ENCODE data around the gene FRMD5.

FRMD5 gene

DNA sequence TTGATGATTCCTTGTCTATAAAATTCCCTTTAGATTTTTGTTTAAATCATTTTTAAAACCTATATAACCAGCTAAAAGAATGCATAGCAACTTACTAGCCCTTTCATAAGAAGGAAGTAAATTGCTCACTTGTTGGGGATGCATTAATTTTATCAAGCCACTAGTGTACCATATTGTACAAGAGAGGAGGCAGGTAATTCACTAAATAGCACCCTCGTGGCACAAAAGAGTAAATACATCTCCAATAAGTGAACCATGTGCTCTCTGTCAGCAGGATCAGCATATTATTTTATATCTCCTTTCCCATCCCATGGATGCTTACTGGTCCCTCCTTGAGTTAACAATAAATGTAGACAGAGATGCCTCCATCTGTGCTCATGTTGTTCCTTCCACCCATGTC lies 34.3 kb downstream of the FRMD5 start:
- no peak for DNase-seq (ENCODE audit: low read depth in 2 of 2)

DNA sequence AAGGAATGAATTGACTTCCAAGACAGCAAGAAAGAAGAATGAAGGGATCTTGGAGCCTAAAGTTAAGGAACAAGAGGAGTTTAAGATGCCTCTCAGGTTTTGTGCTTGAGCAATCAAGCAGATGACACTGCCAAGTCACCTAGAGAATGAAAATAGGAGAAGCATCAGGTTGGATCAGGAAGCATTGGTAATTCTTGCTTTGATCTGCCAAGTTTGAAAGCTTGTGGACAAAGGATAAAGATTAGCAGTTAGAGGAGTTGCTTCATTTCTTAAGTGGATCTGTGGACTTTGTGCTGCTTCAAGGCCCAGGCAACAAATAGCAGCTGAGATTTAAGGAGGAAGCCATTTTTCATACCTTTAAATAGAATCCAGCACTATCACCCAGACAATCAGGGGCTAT lies 35.6 kb downstream of the FRMD5 start:
- DNase-seq (ENCODE audit: low read depth in 2 of 2): no peak

DNA sequence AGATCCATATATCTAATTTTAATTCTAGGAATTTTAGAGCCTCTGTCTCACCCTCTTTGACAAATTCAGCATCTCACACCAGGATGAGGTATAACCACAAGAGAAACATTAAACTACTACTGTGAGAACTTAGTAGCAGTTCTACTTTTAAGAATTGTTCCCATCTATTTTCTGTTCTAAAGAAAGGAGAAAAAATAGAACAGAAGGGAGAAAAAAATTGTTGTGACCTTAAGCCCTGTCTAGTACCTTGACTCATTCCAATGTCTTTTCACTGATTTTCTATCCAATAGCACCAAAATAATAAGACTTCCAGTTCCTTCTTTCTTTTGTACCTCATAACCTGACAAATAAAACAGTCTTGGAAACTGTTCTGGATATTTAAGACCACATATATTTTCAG lies 37.0 kb downstream of the FRMD5 start:
- no peak for DNase-seq (ENCODE audit: low read depth in 2 of 2)

DNA sequence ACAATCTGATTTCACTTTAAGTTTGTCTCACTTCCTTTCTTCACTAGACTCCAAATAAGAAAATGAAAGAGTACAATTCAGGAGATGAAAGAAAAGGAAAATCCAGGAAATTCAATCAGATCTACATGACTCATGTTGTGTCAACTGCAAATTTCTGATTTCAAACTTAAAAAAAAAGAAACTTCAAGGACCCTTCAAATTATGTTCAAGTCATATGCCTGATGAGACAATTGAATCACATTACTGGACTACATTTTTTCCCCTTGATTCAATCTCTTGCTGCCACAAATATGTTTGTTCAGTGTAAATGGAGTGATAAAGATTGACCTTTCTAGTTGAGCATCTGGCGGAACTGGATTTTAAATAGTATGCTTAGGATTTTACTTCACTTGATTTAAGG lies 37.4 kb downstream of the FRMD5 start:
- DNase-seq (ENCODE audit: low read depth in 2 of 2): no peak

DNA sequence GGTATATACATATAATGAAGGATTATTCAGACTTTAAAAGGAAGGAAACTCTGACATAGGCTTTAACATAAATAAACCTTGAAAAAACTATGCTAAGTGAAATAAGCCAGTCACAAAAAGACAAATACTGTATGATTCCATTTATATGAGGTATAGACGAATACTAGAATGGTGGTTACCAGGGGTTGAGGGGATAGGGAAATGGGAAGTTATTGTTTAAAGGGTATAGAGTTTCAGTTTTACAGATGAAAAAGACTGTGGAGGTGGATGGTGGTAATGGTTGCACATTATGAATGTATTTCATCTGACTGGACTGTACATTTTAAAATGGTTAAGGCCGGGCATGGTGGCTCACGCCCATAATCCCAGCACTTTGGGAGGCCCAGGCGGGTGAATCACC lies 41.7 kb downstream of the FRMD5 start:
- DNase-seq (ENCODE audit: low read depth in 2 of 2): no peak

DNA sequence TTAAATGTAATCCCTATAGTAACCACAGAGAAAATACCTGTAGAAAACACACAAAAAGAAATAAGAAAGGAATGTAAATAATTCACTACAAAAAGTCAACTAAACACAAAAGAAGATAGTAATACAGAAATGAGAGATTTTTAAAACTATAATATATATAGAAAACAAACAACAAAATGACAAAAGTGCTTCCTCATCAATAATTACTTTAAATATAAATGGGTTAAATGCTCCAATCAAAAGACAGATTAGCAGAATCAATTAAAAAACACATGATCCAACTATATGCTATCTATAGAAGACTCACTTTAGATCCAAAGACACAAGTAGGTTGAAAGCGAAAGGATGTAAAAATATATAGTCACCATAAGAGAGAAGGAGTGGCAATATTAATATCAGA lies 45.8 kb downstream of the FRMD5 start:
- no peak for DNase-seq (ENCODE audit: low read depth in 2 of 2)

DNA sequence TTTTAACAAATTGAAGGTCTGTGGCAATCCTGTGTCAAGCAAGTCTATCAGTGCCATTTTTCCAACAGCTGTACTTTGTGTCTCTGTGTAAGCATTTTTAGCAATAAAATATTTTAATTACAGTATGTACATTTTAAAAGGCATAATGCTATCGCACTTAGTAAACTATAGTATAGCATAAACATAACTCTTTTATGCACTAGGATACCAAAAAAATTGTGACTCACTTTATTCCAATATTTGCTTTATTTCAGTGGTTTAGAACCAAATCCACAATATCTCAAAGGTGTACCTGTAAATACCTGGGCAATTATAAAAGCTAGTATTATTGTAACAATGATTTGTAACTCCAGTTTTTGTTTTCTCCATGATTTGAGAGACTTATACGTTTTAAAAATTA lies 46.5 kb downstream of the FRMD5 start:
- no peak for DNase-seq (ENCODE audit: low read depth in 2 of 2)

DNA sequence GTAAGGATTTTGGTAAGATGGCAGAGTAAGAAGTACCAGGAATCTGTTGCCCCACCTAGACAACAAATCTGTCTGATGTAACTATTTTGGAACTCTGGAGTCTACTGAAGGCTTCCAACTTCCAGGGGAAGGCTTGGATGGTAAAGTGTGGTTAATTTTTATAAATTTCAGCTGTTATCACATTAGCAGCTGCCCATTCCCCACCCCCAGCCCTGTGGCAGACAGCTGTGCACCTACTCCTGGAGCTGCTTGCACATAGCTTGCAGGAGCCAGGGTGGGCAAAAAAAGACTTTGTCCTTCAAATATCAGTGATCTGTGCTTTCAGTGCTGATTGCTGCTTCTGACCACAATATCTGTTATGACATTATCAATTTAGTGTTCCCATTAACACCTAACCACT lies 47.4 kb downstream of the FRMD5 start:
- no peak for DNase-seq (ENCODE audit: low read depth in 2 of 2)

DNA sequence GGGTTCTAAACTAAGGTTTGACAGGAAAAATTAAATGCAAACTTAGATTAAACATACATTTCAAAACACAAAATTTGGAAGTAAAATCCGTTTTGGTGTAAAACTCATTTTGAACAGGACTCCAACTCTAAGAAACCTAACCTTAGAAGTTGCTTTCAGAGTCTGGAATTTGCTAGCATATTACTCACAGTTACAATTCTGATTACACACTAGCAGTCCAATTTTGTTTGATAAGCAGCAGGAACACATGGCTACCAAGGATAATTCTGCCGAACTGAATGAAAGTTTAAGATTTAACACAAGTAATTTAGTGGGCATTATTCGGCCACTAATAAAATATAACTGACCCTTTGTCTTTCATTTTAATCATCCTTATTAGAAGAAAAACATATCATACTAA lies 49.6 kb downstream of the FRMD5 start:
- no peak for DNase-seq (ENCODE audit: low read depth in 2 of 2)

DNA sequence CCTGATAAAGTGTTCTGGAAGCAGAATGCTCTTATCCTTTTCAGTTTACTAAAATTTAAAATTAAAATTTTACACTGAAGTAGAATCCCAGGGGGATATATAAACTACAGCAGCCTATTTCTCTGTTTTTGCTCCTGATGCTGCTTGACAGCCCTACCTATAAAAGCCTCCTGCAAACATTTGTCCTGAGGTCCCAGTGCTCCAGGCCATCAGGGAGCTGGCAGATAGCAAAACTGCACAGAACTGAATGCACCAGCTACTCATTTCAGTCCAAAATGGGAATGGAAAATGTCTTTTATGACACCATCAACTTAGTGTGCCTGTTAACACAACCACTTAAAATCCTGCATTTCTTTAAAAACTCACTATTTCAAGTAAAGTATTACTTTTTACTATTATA lies 50.1 kb downstream of the FRMD5 start:
- no peak for DNase-seq (ENCODE audit: low read depth in 2 of 2)

DNA sequence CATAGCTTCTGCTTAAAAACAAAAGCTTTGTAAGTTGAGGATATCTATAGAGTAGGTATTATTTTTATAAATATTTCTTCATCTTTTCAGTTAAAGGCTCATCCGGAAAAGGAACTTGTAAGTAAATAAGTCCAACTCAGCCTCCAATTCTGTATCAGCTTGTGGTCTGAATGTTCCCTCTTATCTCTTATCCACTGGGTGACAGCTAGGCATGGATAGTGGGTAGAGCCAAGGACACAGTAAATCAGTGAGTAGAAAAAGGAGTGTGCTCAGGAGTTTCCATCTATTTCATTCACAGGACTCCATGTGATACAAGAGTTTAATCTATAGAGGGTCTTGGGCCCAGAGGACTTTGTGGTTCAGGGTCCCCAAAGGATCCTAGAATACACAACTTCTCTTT lies 50.9 kb downstream of the FRMD5 start:
- DNase-seq (ENCODE audit: low read depth in 2 of 2): no peak

DNA sequence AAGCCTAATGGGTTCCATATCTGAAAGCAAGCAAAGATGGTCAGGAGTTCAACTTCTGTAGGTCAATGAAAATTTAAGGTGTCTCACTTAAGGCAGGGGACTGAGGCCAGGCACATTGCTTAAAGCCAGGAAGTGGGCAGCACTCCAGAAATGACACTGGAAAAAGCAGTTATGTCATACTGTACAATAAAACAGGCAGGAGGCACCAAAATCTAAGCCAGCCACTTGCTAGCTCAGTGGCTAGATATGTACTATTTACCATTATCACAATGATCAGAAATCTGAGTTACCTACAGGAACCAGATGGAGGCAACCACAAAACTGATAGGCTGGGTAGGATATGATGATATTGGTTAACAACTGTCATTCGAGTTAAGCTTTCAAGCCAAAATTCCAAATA lies 57.3 kb downstream of the FRMD5 start:
- no peak for DNase-seq (ENCODE audit: low read depth in 2 of 2)

DNA sequence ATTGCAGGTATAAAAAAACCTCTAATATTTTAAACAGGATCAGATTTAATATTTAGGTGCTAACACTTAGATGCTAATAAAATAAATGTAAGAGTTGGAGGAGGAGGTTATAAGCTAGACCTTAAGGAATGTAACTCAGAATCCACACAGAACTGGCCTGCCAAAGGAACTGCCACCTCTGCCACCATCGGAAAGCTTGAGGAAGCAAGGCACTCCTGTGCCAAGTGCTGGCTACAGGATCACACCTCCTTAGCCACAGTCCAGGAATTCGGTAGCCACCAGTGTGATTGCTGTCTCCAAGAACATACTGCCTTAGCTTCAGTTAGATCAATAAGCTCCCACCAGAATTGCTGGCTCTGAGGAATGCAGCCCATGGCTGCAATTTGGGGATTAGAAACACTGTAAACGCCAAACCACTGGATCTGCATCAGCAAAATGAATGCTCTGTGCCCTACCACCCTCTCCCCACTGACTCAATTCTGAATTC lies 58.0 kb downstream of the FRMD5 start:
- no peak for DNase-seq (ENCODE audit: low read depth in 2 of 2)

DNA sequence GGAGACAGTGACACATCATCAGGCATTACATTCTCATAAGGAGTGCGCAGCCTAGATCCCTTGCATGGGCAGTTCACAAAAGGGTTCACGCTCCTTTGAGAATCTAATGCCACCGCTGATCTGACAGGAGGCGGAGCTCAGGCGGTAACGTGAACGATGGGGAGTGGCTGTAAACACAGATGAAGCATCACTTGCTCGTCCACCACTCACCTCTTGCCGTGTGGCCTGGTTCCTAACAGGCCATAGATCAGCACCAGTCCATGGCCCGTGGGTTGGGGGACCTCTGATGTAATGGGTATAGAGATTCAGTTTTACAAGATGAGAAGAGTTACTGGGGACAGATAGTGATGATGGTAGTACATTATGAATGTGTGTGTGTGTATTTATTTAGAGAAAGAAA lies 63.0 kb downstream of the FRMD5 start:
- DNase-seq (ENCODE audit: low read depth in 2 of 2): no peak

DNA sequence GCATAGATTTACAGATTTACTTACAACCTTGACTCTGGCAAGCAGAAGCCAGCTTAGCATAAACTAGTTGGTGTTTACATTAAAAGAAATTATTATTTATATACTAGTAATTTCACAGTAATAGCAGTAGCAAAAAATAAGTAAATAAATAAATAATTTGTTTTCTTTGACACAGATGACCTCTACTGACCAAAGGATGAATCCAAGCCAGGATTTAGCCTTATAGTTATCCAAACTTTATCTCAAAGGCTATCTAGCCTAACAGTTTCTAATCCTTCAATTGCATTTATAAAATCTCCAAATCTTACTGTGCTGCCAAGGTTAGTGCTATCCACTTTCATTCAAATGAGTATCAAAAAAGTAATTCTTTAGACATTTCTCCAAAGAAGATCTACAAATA lies 64.3 kb downstream of the FRMD5 start:
- no peak for DNase-seq (ENCODE audit: low read depth in 2 of 2)

DNA sequence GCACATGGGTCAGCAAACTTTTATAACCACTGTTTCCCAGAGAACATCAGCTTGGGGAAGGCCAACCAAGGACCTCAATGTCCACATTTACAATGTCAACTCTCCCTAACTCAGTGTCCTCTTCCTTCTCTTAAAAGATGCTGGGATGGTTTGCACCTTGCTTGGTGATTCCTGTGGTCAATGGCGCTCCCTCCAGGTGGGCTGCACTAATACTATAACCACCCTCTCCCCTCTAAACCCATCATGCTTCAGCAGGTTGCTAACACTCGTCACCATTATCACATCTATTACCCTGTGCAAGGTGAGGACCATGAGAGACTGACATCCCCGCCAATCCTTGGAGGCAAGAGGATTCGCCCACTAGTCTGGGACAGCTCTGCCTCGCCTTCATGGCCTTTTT lies 65.2 kb downstream of the FRMD5 start:
- DNase-seq (ENCODE audit: low read depth in 2 of 2): no peak

DNA sequence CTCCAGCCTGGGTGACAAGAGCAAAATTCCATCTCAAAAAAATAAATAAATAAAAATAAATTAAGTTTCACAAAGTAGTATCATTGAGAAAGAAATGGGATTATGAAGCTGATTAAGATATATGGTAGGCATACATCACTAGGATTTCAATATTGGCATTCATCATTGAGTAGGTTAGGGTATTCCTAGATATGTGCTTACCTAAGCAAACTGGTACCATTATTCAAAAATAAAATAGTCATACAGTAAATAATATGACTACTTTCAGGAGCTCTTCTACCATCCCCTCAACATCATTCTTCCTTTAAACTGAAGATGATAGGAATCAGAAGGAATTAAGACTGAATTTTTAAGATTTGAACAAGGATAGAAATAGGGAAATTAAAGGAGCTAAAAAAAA lies 66.6 kb downstream of the FRMD5 start:
- DNase-seq (ENCODE audit: low read depth in 2 of 2): no peak

DNA sequence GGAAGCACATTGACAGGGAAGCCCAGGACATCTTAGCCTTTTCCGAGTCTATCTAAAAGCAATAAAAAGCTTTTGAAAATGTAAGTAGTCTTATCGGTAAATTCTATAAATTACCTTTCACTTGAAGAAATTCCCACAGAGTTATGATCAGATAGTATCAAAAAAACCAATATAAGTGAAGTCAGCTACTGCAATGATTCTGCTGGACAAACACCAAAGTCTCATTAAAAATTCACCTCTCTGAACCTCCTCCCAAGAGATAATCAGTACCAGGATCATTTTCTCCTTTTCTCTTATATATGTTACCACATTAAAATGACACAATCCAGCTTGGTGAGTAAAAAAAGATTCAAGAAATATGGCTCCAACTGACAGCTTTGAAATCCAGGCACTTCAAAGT lies 69.2 kb downstream of the FRMD5 start:
- DNase-seq (ENCODE audit: low read depth in 2 of 2): no peak

DNA sequence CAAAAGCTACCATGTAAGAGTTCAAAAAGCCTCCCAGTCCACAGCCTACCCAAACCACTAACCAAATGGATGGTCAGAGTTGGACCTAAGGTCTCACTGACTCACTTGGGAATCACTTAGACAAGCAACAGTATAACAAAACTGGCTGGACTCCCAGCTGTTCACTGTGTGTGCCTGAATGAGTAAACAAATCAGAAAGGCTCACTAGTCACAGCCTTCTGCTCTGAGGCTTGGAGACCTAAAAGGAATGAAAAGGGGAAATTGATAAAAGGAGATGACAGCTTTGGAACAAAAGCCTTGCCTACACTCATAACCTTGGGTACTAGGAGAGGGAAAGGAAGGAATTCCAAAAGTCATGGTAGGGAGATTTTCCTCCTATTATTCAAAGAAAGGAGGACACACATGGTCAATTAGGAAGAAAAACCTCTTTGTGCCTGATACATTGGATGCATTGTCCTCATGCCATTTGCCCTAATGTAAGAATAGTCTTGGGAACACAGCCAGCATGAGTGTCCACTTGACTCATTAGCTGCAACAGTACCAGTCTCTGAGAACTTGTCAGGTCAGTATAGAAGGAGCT lies 92.3 kb downstream of the FRMD5 start:
- no peak for DNase-seq (ENCODE audit: low read depth in 2 of 2)

DNA sequence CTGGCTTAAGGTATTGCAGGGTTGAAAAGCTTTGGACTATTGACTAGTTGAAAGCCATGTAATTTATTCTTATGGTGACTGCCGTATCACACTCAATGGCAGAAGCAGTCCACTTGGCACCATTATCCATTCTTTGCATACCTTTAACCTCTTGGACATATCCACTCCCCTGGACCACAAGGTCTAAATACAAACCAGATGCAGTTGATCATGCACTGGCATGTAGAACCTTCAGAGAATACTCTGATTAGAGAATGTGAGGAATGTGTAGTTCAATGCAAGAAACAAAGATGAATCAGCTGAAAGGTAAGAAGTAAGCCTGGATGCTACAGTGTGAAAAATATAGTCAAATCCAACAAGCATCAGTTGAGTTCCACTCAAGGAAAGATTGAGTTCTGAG lies 93.1 kb downstream of the FRMD5 start:
- no peak for DNase-seq (ENCODE audit: low read depth in 2 of 2)

DNA sequence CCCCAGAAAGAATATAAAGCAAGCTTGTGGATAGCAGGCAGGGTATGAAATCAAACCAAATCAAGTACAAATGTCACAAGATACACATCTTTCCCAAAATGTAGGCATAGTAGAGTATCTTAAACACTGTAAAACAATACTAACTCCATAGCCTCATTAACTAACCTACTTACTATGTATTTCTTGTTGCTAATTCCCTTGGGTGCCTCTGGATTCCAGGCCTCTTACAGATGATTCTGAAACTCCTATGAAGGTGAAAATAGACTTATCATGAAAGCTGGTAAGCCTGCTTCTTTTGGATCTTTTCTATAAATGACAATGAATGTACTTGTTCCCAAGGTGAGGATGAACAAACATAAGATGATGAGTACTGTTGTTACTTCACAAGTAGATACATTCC lies 93.8 kb downstream of the FRMD5 start:
- no peak for DNase-seq (ENCODE audit: low read depth in 2 of 2)

DNA sequence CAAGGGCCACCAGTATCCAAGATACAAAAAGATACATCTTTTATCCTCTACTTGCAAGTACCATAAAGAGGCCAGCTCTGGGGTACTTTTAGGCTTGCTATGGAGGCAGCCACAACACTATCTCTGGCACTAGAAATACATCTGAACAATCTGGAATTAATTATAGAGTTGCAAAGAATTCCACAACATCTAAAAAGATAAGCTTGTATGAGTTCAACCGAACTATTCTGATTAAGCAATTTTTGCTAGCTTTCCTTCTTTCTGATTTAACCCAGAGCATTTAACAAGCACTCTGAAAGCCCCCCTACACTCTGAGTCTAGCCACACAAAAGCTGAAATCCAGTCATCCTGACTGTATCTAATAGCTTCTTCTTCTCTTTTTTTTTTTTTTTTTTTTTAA lies 95.4 kb downstream of the FRMD5 start:
- DNase-seq (ENCODE audit: low read depth in 2 of 2): no peak

DNA sequence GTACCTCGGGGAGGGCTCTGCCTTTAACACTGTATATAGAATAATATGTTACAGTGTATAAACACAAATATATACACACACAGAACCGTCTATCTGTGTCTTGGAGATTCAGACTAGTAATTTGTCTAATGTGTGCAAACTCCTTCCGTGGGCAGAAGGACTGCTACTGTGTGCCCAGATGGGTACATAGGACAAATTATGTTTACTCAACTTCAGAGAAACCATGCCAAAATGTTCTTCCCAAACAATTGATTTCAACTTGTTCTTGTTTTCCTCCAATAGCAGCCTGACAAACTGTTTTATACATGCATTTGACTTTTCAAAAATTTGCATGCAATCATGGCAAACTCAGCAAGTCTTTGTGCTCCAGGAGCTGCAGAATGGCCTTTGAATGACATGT lies 97.5 kb downstream of the FRMD5 start:
- no peak for DNase-seq (ENCODE audit: low read depth in 2 of 2)

DNA sequence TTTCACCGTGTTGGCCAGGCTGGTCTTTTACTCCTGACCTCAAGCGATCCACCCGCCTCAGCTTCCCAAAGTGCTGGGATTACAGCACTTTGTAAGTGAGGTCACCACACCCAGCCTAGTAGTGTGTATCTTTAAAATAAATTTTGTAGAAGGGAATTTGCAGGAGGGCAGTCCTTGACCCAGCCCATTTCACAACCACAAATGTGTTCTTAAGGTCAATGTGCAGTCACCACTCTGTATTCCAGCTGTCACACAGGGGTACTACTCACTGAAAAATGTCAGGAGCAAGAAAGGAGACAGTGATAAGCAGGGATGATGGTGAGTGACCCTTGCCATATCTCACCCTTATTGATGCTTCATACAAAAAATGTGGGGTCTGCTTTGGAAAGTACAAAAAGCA lies 98.5 kb downstream of the FRMD5 start:
- DNase-seq (ENCODE audit: low read depth in 2 of 2): no peak

DNA sequence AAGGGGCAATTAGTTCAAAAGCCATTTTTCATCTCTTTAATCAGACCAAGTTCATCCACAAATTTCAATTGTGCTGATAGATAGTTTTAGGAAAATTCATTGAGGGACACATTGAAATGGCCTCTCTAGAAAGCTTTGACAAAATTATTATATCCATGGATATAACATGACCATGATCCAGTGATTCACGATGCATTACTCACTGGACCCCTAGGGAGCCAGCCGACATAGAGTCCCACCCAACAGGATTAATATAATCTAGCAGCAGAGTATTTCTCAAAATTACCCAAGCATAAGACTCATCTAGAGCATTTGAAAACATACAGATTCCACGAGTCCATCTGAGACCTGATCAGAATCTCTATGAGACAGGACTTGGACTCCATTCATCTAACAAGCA lies 100.3 kb downstream of the FRMD5 start:
- no peak for DNase-seq (ENCODE audit: low read depth in 2 of 2)
